Measurements from ENCODE around the gene NTM. TPM values are rescaled to one million over a fixed set of nuclear protein-coding genes. Genes with fewer than 3 reads are reported as not detected.

The NTM gene
- total RNA-seq, 4 donors from 2014 or later: 3.6 to 11.8 (median 7.8) TPM

DNA sequence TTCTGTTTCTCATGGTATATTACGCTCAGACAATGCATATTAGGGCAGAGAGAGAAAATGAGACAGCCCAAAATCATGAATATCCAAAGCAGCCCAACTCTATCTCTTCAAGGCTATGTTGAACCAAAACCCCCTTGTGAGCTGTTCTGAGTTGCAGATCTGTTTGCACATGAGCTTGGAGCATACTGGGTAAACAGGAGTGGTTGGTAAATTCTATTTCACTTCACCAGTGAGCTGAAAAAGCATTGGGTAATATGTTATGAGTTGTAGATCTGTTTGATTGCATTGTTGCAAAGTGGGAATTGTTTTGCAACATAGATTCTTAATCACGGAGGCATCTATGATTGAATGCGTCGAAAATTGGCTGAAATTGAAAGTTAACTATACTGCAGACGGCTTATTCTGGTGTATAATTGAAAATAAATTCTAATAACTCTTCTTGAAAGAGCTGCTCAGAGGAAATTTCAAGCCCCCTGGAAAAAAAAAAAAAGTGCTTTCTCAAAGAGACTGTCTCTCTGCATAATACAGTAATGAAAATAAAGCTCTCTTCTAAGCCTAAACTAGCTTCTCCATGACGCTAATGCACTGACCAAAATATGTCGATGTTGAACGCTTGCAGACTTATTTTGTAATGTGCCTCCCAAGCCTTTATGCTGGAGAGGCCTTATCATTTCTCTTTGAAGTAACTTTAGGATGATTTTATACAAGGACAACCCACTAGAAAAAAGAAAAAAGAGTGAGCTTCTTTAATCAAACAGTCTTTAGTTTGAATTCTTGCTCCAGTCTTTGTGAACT, 263.7 kb downstream of the NTM start:
- no peak for TF ChIP-seq POLR2A (IDR thresholded peaks at IDR 0.05)
- TF ChIP-seq, protein P1, sequence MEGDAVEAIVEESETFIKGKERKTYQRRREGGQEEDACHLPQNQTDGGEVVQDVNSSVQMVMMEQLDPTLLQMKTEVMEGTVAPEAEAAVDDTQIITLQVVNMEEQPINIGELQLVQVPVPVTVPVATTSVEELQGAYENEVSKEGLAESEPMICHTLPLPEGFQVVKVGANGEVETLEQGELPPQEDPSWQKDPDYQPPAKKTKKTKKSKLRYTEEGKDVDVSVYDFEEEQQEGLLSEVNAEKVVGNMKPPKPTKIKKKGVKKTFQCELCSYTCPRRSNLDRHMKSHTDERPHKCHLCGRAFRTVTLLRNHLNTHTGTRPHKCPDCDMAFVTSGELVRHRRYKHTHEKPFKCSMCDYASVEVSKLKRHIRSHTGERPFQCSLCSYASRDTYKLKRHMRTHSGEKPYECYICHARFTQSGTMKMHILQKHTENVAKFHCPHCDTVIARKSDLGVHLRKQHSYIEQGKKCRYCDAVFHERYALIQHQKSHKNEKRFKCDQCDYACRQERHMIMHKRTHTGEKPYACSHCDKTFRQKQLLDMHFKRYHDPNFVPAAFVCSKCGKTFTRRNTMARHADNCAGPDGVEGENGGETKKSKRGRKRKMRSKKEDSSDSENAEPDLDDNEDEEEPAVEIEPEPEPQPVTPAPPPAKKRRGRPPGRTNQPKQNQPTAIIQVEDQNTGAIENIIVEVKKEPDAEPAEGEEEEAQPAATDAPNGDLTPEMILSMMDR (IDR thresholded peaks at IDR 0.05): no peak
- no peak for TF ChIP-seq EP300 (IDR thresholded peaks at IDR 0.05)
- no peak for TF ChIP-seq POLR2AphosphoS5 (IDR thresholded peaks at IDR 0.05)
- Histone ChIP-seq H3K9me3 (peaks cover 0 to 10% (median 0%) of the 10 kb centered on the region in 3 donors), H3K4me3 (no peak overlapping the region), H3K4me1 (no peaks in the 10 kb centered on the region), H3K27ac (no peak overlapping the region), H3K27me3 (no peaks in the 10 kb centered on the region), H3K36me3 (no peaks in the 10 kb centered on the region)
- ATAC-seq: no peak
- WGBS, 2 donors (ENCODE audit: low coverage in 1 of 2): 63 to 70% methylated on average over 6 to 8 of the region's 8 CpGs

DNA sequence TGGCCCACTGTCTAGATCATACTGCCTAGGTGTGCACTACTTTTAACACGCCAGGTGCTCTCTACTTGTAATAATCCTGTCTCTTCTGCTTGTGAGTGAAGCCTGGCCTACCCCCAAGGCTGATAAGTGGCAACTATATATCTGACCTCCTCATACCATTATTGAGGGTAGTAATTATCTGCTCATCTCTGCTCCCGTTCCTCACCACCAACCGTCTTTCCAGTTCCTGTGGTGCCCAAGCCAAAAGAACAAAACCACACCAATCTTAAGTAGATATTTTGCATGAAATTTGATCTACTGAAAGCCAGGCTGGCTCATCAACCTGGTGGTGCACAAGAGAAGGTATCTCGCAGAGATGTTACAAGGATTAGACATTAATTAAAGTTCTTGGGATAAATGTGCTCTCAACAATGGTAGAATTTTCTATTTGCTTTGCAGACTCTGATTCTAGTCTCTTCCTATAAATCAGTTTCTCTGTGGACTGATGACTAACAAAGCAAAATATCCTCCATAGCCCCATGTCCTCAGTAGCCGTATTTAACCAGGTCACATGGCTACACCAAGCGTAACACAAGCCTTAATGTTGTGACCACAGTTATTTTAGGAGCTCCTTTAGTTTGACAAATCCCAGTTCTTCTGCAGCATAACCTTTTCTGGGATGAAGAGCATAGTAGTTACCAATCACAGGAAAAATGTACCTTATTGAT, 267.2 kb downstream of the NTM start:
- Histone ChIP-seq H3K4me1 (no peaks in the 10 kb centered on the region), H3K36me3 (no peaks in the 10 kb centered on the region), H3K27me3 (peaks cover 4% of the 10 kb centered on the region), H3K9me3 (peaks cover 0 to 5% (median 0%) of the 10 kb centered on the region in 3 donors), H3K4me3 (no peak overlapping the region), H3K27ac (no peak overlapping the region)
- ATAC-seq: no peak
- TF ChIP-seq POLR2A (IDR thresholded peaks at IDR 0.05) (no peak), EP300 (IDR thresholded peaks at IDR 0.05) (no peak), POLR2AphosphoS5 (IDR thresholded peaks at IDR 0.05) (no peak)
- TF ChIP-seq, protein P1 (IDR thresholded peaks at IDR 0.05): no peak
- 70 to 86% methylated on average over 6 of the region's 6 CpGs for WGBS, 2 donors (ENCODE audit: low coverage in 1 of 2)

DNA sequence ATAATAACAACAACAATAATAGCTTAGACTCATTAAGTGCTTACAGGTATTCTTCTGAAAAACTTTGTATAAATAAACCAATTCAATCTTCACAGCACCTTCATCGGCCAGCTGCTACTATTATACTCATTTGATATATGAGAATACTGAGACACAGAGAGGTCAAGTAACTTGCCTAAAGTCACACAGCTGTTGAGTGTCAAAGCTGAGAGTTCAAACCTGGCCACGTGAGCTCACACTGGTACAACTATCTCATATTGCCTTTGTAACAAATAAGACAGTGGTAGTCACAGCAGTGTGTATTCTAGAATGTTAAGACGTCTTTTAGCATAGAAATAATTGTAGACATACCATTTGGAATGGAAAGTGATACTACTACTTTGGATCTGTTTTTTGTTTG, 268.5 kb downstream of the NTM start:
- Histone ChIP-seq H3K27ac (no peak overlapping the region), H3K9me3 (no peaks in the 10 kb centered on the region), H3K4me3 (no peak overlapping the region), H3K27me3 (peaks cover 7% of the 10 kb centered on the region), H3K36me3 (no peaks in the 10 kb centered on the region), H3K4me1 (no peaks in the 10 kb centered on the region)
- 63 to 66% methylated on average over 3 of the region's 3 CpGs for WGBS, 2 donors (ENCODE audit: low coverage in 1 of 2)
- TF ChIP-seq, protein P1 (IDR thresholded peaks at IDR 0.05): no peak
- no peak for TF ChIP-seq EP300 (IDR thresholded peaks at IDR 0.05)
- TF ChIP-seq POLR2A (IDR thresholded peaks at IDR 0.05): no peak
- no peak for TF ChIP-seq POLR2AphosphoS5 (IDR thresholded peaks at IDR 0.05)
- no peak for ATAC-seq

DNA sequence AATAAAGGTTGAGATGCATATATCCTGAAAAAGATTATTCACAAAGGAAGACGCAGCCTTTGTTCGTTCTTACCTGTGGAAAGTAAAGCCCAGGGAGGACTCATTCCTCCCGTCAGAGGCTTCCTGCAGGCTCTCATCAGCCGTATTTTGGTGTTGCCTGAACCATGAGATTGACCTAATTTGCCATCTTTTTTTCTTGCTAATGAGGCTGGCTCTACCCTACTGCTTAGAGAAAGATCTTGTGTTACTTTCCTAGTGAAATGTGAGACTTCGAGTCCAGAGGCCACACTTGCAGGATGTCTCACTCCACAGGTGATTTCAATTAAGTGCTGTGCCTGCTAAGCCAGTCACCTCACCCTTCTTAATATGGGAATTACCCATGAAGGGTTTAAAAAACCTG, 269.9 kb downstream of the NTM start:
- TF ChIP-seq, protein P1 (IDR thresholded peaks at IDR 0.05): no peak
- TF ChIP-seq EP300 (IDR thresholded peaks at IDR 0.05) (no peak), POLR2AphosphoS5 (IDR thresholded peaks at IDR 0.05) (no peak), POLR2A (IDR thresholded peaks at IDR 0.05) (no peak)
- 35 to 51% methylated on average over 5 of the region's 5 CpGs for WGBS, 2 donors (ENCODE audit: low coverage in 1 of 2)
- no peak overlapping the region for H3K4me3 ChIP-seq
- H3K4me1 ChIP-seq: no peaks in the 10 kb centered on the region
- H3K27me3 ChIP-seq: peaks cover 7% of the 10 kb centered on the region
- no peak overlapping the region for H3K27ac ChIP-seq
- no peaks in the 10 kb centered on the region for H3K9me3 ChIP-seq
- no peak for ATAC-seq
- H3K36me3 ChIP-seq: no peaks in the 10 kb centered on the region
